NK-92 treated with Interleukin-12 subunit alpha and Interleukin-12 subunit beta, amount 100 ng/mL, for 24 hours (cell line): ENCODE results near the gene WIF1.

Experiments
- DNase-seq: peaks from one replicate; lab custom pipeline; 2025; lab: John Stamatoyannopoulos, UW

Gene WIF1, protein sequence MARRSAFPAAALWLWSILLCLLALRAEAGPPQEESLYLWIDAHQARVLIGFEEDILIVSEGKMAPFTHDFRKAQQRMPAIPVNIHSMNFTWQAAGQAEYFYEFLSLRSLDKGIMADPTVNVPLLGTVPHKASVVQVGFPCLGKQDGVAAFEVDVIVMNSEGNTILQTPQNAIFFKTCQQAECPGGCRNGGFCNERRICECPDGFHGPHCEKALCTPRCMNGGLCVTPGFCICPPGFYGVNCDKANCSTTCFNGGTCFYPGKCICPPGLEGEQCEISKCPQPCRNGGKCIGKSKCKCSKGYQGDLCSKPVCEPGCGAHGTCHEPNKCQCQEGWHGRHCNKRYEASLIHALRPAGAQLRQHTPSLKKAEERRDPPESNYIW

DNA sequence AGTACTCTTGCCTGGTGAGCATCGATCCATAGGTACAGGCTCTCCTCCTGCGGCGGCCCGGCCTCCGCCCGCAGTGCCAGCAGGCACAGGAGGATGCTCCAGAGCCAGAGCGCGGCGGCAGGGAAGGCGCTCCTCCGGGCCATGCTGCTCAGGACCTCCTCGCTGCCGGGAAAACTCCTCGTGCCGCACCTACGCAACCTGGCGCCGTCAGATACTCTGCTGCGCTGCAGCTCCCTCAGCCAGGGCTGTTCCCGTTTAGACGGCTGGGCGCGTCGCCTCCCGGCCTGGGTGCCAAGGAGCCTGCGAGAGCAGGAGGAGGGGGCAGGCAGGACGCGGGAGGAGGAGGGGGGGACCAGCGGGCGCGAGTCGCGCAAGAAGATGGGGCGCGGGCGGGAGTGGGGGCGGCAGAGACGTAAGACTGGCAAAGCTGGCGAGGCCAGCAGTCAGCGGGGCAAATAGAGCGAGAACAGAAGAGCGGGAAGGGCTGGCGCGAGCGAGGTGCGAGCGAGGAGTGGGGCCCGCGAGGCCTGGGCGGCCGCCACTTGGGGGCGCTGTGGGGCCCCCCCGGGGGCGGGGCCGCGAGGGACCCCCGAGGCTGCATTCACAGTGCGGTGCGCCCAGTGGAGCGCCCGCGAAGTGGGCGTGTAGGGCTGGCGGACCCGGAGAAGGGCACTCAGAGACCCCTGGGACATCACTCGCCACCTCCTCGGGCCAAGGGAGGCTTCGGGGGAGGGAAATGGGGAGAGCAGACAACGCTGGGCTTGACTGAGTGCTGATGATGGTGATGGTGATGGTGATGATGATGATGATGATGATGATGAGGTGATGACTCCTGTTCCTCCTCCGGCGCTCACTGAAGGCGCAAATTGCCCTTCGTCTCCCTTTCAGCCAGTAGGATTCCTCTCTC lies at the start of gene WIF1:
TSS of gene WIF1 (minus strand) at position 257 of the 907 bp plus-strand sequence. CDS start at position 143, 114 bp downstream.
- DNase-seq = no peak

DNA sequence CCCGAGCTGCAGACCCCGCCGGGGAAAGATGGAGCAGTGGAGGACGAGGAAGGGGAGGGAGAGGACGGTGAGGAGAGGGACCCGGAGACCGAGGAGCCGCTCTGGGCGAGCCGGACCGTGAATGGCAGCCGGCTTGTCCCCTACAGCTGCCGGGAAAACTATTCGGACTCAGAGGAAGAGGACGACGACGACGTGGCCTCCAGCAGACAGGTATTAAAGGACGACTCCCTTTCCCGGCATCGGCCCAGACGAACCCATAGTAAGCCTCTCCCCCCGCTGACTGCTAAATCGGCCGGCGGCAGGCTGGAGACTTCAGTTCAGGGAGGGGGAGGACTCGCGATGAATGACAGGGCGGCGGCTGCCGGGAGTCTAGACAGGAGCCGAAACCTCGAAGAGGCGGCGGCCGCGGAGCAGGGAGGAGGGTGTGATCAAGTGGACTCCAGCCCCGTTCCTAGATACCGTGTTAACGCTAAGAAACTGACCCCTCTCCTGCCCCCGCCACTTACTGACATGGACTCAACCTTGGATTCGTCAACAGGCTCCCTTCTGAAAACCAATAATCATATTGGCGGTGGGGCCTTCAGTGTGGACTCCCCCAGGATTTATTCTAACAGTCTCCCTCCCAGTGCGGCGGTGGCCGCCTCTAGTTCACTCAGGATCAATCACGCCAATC lies 49.2 kb upstream of the WIF1 start:
- peak; percentile 39 for DNase-seq

DNA sequence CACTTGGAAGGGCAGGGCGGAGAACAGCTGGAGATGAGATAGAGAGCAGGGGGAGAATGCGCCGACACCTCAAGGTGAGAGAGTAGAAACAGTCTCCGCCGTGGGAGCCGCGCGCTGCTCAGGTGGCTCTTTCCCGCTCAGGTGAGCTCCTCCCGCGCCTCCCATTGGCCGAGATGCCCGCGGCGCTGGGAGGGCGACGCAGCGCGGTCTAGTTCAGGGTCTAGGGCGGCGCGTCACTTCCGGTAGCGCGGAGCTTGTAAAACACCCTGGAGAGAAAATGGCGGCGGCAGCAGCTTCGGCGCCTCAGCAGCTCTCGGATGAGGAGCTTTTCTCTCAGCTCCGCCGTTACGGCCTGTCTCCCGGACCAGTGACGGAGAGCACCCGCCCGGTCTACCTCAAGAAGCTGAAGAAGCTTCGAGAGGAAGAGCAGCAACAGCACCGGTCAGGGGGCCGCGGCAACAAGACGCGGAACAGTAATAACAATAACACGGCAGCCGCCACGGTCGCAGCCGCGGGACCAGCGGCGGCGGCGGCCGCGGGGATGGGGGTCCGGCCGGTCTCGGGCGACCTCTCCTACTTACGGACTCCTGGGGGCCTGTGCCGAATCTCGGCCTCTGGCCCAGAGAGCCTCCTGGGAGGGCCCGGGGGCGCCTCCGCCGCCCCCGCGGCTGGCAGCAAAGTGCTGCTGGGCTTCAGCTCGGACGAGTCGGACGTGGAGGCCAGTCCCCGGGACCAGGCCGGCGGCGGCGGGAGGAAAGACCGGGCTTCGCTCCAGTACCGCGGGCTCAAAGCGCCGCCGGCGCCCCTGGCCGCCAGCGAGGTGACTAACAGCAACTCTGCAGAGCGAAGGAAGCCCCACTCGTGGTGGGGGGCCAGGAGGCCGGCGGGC lies 48.5 kb upstream of the WIF1 start, which contains the start of gene LEMD3:
TSS of gene LEMD3 (plus strand) at position 264 of the 889 bp plus-strand sequence. CDS start at position 278, 14 bp downstream.
- DNase-seq = peak; percentile 84

DNA sequence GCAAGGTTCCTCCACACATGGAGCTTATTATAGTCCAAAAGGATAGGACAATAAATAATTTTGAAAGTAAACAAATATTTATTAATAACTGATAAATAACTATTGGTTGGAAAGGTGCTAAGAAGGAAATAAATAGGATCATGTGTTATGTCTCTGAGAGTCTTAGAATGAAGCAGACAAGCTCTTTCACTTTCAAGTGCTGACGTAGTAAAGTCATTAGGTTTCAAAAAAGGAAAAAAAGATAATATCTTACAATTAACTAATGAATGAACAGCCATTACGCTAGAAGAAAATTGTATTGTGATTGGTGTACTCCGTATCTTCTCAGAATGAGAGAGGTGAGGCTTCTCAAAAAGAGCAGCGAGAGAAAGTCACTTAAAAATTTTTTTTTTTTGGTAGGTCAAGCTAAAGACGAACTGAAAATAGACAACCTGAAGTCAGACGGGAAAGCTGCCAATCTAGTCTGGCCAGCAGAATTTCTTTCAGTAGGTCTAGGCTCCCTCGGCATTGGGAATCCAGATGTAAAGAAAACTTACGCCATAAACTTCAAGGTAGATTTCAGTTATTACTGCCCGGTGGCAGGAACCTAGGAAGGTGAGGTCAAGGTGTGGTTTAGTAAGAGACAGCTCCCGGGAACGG lies 47.7 kb upstream of the WIF1 start:
- no peak for DNase-seq

DNA sequence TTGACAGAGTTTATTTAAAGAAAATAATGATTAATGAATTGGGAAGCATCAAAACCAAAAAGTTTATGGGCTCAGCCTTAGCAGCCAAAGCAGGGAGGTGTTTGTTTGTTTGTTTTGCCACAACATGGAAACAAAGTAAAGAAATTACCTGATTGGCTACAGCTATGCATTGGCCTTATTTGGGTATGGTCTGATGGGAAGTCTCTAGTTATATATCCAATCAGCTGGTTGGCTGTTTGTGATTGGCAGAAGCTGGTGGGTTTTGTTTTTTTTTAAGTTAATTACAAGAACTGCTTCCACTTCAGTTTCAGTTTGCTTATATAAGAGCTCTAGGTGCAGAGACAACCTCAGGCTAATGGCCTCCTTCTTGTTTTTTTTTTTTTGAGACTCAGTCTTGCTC lies 43.7 kb upstream of the WIF1 start:
- no peak for DNase-seq

DNA sequence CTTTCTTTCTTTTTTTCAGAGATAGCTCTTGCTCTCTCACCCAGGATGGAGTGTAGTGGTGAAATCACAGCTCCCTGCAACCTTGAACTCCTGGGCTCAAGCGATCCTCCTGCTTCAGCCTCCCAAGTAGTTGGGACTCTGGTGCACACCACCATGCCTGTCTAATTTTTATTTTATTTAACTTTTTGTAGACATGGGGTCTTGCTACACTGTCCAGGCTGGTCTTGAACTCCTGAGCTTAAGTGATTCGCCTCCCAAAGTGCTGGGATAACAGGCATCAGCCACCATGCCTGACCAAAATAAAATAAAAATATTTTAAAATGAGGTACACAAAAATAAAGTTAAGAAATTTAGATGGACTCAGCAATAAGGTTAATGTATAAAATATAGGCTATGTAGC lies 43.1 kb upstream of the WIF1 start:
- DNase-seq = no peak

DNA sequence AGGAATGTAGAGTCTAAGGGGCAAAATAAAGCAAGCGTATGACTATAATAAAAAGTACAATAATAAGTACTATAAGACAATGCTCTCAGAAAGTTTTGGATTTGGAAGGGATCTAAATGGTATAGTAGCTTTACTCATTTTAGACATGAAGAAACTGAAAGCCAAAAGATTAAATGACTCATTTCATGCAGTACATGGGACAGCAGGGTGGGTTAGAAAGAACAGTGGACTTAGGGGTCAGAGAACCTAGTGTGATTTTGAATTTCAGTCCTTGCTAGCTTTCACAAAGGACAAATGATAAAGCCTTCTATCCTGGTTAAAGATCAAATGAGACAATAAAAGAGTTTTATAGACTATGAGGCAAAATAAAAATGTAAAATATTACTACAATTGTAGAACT lies 41.5 kb upstream of the WIF1 start:
- no peak for DNase-seq

DNA sequence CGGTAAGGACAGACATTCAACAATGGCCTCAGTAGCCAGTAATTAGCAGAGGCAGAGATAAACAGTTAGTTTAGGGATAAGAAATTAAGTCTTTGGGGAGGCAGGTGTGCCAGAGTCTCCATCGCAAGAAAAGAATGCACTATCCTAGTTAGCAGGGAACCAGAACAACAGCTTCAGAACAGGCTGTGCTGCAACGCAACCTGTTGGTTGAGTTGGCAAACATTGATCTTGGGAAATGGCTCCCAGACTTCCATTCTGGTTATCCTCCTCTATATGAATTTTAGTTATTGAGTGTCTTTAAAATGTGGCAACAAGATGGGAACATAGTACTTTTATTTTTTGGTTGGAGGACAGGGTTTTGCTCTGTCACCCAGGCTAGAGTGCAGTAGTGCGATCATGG lies 36.0 kb upstream of the WIF1 start:
- DNase-seq = no peak

DNA sequence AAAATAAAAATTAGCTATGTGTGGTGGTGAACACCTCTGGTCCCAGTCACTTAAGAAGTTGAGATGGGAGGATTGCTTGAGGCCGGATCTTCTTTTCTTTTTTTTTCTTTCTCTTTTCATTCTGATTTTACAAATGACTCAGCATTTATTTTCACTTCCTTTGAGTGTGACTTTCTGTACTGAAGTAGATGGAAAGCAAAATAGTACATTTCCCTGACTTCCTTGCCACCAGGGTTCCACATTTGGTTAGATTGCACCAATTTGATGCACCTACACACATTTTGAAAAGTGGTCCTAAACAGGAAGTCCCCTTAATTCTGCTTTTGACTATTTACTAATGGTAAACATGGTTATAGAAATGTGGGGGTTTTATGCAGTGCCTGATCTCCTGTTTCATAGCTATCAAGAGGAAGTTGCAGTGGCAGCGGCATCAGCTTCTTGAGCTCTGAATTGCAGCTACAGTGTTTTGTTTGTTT lies 35.3 kb upstream of the WIF1 start:
- no peak for DNase-seq

DNA sequence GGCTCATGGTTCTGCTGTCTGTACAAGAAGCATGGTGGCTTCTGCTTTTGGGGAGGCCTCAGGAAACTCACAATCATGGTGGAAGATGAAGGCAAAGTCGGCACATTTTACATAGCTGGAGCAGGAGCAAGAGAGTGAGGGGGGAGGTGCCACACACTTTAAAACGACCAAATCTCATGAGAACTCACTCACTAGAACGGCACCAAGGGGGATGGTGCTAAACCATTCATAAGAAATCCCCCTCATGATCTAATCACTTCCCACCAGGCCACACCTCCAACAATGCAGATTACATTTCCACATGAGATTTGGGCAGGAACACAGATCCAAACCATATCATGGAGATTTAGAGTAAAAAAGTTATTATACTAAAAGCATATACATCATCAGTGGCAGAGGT lies 34.7 kb upstream of the WIF1 start:
- no peak for DNase-seq

DNA sequence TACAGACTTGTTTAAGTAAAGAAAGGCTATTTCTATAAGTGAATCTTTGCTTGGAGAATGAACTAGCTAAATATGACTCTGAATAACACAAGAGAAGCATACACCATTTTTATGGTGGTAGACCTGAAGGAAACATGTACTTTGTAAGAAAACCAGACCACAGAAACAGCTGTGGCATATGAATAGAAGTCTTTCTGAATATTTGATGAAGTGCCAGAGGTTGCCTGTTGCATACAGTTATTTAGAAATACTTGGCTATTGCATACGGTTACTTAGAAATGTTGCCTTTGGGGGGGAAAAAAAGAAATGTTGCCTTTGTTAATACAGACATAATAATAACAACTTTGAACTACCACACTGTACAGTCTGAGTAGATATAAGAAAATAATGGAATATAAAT lies 31.5 kb upstream of the WIF1 start:
- no peak for DNase-seq

DNA sequence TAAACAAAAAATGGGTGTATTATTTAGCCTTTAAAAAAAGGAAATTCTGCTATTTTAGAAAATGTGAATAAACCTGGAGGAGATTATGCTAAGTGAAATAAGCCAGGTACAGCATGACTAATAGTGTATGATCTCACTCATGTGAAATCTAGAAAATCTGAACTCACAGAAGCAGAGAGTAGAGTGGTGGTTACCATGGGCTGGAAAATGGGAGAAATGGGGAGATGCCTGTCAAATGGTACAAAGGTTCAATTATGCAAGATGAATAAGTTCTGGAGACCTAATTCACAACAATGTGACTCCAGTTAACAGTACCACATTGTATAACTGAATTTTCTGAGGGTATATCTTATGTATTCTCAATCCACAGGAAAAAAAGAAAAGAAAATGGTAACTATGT lies 30.9 kb upstream of the WIF1 start:
- no peak for DNase-seq

DNA sequence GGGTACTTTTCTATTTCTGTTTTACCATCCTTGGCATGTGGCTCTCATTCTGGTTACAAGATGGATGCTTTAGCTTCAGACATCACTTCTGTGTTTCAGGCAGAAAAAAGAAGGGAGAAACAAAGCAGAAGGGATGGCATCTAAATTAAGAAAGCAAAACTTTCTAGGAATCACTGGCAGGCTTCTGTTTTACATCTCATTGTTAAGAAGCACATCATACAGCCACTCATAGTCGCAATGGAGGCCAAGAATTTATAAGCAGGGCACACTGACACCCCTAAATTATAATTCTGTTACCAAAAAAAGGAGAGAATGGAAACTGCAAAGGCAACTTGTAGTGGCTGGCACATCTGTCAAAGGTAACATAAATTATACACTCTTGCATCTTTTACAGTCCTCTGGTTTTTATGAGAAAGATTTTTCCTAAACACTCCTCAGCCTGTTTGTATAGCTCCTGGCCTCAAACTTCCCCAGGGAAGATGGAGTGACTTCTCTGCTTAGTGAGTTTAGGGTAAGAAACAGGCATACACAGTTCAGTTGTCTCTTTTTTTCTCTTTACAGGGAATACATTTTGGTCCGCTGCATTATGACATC lies 26.3 kb upstream of the WIF1 start:
- DNase-seq = no peak

DNA sequence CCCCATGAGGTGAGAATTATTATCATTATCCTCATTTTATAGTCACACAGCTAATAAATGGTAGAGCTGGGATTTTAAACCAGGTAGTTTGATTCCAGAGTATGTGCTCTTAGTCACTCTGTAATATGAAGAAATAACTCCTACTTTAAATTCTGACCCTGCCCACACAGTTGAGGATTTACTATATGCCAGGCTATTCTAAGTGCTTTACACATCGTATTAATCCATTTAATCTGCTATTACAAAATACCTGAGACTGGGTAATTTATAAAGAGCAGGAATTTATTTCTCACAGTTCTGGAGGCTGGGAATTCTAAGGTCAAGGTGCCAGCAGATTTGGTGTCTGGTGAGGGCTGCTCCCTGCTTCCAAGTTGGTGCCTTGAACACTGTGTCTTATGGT lies 19.6 kb upstream of the WIF1 start:
- DNase-seq = no peak

DNA sequence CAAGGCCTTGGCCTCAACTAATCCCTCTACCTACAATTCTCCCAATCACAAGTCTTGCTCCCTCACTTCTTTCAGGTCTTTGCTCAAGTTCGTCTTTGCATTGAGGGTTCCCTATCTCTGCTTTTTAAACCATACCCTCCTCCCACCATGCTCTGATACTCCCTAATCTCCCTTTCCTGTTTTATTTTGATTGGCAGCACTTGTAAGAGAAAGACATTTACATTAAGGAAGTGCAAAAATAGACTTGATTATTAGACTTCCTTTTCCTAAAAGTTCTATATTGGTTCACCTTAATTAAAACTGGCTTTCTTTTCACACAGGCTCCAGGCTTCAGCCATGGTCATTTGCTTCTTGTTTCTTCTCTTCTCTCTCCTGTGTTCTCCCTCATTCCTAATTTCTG lies 18.3 kb upstream of the WIF1 start:
- DNase-seq = no peak

DNA sequence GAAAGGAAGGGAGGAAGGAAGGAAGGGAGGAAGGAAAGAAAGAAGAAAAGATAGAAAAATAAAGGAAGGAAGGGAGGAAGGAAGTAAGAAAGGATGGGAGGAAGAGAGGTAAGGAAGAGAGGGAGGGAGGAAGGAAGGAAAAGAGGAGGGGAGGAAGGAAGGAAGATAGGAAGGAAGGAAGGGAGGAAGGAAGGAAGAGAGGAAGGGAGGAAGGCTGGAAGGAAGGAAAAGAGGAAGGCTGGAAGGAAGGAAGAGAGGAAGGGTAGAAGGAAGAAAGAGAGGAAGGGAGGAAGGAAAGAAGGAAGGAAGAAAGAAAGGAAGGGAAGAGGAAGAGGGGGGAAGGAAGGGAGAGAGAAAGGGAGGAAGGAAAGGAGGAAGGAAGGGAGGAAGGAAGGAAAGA lies 12.8 kb upstream of the WIF1 start:
- no peak for DNase-seq

DNA sequence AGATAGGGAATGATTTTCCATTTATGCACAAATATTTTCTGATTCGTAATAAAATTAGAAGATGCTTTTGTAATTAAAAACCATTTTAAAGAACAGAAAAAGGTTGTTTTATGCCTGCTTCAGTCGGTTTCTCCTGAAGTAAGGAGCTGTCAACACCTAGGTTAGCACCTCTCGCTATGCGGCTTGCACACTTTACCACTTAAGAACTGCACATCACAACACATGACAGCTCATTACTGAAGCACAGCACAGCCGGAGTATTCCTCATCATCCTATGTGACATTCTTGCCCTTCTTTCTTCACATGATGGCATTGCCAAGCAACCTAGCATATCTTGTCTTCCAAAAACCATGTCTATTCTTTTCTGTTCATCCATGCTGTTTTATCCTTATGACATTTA lies 5.4 kb upstream of the WIF1 start:
- DNase-seq = no peak

DNA sequence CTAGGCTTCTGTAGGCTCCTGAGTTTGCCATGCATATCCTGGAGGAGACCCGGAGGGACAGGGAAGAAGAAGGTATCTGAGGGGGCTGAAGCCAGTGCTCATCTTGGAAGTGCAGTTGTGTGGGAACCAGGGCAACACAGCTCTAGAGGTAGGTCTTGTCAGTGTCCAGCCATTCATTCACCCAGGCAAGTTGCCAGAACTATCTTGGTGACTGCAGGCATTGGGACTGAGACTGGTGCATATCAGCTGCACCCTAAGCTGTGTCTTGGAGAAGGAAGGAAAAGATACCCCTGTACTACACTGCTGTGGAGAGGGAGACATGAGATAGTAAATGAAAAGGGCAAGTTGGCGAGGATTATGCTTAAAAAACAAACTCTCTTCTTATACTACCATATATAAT lies 4.9 kb upstream of the WIF1 start:
- no peak for DNase-seq

DNA sequence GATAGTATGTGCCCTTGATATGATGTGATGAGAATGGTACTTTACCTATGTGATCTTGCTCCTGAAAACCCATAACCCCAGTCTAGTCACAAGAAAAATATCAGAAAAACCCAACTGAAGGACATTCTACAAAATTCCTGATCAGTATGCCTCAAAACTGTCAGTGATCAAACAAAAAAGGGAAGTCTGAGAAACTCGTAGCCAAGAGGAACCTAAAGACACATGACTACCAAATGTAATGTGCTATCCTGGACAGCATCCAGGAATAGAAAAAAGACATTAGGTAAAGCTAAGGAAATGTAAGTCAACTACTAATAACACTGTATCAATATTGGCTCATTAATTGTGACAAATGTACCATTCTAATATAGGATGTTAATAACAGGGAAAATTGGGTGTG lies 4.1 kb upstream of the WIF1 start:
- DNase-seq = no peak

DNA sequence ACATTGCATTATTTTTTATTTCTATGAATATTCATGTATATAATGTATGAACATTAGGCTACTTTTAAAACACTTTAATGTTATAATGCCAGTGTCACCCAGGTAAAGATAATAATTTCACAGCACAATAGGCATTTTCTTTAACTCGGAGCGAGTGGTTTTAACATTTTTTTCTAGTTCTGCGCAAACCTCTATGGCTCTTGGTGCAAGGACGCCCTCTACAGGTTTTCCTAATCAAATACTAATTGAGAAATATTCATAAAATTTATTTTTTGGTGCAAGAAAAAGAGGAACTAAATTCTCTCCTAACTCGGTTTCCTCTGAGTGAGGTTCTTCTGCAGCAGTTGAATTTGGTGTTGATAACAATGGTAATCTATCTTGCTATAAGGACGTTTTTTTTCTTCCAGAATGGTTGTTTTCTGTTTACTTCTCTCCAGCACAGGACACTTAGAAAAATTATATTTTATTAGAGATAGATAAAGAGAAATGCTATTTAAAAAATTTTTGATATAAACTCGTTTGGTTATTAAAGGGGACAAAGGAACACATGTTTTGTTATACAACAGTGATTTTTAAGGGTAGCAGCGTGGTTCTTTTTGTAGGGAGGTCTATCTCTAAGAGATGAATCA lies 2.4 kb upstream of the WIF1 start:
- DNase-seq = no peak
